ENCODE data around the gene FAM50B. TPM values are rescaled to one million over a fixed set of nuclear protein-coding genes. Genes with fewer than 3 reads are reported as not detected.

Gene FAM50B
- total RNA-seq, 2 experiments from 2014 or later: 5.2 to 6.0 TPM

DNA sequence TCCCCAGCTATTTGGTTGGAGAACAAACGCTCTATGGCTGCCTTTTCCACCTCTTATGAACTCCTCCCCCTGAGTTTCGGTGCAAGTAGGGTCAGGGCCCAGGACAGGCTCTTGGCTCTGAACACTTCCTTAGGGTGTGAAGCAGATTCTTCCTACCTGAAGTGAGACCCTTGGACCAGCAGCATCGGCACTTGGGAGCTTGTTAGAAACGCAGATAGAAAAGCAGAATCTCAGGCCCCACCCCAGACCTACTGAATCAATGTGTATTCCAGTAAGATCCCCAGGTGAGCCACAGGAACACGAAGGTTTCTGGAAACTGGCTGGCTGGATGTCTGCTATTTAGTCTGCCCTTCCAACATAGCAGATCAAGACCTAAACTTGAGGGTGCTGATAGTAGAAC is 3.2 kb downstream of the FAM50B start:
- Mint-ChIP-seq H3K4me1 (ENCODE audit: low read depth) (peaks cover 20% of the 10 kb centered on the region), H3K9me3 (peaks cover 2% of the 10 kb centered on the region), H3K4me3 (no peak overlapping the region), H3K36me3 (ENCODE audit: low read depth) (peaks cover 7% of the 10 kb centered on the region), H3K27ac (no peak overlapping the region), H3K27me3 (no peaks in the 10 kb centered on the region)
- DNase-seq (no peak), ATAC-seq (no peak)
- TF ChIP-seq, protein P1, sequence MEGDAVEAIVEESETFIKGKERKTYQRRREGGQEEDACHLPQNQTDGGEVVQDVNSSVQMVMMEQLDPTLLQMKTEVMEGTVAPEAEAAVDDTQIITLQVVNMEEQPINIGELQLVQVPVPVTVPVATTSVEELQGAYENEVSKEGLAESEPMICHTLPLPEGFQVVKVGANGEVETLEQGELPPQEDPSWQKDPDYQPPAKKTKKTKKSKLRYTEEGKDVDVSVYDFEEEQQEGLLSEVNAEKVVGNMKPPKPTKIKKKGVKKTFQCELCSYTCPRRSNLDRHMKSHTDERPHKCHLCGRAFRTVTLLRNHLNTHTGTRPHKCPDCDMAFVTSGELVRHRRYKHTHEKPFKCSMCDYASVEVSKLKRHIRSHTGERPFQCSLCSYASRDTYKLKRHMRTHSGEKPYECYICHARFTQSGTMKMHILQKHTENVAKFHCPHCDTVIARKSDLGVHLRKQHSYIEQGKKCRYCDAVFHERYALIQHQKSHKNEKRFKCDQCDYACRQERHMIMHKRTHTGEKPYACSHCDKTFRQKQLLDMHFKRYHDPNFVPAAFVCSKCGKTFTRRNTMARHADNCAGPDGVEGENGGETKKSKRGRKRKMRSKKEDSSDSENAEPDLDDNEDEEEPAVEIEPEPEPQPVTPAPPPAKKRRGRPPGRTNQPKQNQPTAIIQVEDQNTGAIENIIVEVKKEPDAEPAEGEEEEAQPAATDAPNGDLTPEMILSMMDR (IDR thresholded peaks at IDR 0.05): no peak
- ChIA-PET CTCF (interaction anchor here (1.8 kb wide), 1 partner anchor 80 kb away, joined by 6 read pairs; no protein-coding TSS in a partner anchor), POLR2A (no interaction called here)
- intact Hi-C loops (cut with micrococcal nuclease): no loop called here

DNA sequence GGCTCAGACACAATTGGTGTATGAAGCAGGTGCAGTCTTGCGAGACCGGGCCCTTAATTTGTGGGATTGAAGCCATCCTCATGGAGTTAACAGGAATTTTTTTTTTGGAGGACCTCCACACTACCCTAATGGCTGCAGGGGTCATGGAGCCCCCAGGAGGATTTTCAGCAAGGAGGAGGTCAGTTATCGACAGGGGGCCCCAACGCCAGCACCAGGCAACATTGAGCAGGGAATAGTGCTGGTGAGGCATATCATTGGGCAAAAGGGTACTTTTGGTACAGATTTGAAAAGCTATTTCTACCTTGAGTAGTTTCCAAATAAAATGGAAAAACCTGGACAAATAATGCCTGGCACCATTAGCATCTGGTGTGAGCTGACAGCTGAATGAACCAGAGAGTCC is 6.7 kb downstream of the FAM50B start:
- peaks cover 4% of the 10 kb centered on the region for H3K9me3 Mint-ChIP-seq
- TF ChIP-seq, protein P1 (IDR thresholded peaks at IDR 0.05): no peak
- H3K4me1 Mint-ChIP-seq (ENCODE audit: low read depth): peaks cover 2% of the 10 kb centered on the region
- POLR2A ChIA-PET: no interaction called here
- H3K27me3 Mint-ChIP-seq: peaks cover 4% of the 10 kb centered on the region
- no peak overlapping the region for H3K27ac Mint-ChIP-seq
- no peak for DNase-seq
- CTCF ChIA-PET: no interaction called here
- peaks cover under 1% of the 10 kb centered on the region for H3K36me3 Mint-ChIP-seq (ENCODE audit: low read depth)
- no peak overlapping the region for H3K4me3 Mint-ChIP-seq
- intact Hi-C loops (cut with micrococcal nuclease): no loop called here
- no peak for ATAC-seq

DNA sequence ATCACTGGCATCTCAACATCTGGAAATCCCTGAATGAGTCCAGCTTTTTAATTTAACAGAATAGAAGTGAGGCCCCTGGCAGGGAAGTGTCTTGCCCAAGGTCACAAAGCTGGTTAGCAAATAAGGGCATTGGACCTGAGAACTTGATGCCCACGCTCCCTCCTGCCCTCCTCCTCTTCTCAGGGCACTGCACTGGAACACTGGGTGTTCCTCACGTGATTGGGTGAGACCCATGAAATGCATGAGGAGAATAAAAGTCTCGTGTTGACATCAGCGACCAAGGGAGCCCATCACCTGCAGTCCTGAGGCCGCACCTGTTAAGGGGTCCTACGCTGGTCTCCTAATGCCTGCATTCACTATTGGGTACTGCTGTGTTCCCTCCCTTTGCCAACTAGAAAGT is 7.4 kb downstream of the FAM50B start:
- H3K27ac Mint-ChIP-seq: no peak overlapping the region
- H3K36me3 Mint-ChIP-seq (ENCODE audit: low read depth): no peaks in the 10 kb centered on the region
- ATAC-seq: no peak
- peaks cover 7% of the 10 kb centered on the region for H3K9me3 Mint-ChIP-seq
- ChIA-PET CTCF (no interaction called here), POLR2A (interaction anchor here (1.4 kb wide), 1 partner anchor 8 kb away, joined by 5 read pairs; no protein-coding TSS in a partner anchor)
- no peak for DNase-seq
- no peaks in the 10 kb centered on the region for H3K4me1 Mint-ChIP-seq (ENCODE audit: low read depth)
- TF ChIP-seq, protein P1 (IDR thresholded peaks at IDR 0.05): no peak
- H3K4me3 Mint-ChIP-seq: no peak overlapping the region
- peaks cover 4% of the 10 kb centered on the region for H3K27me3 Mint-ChIP-seq
- intact Hi-C loops (cut with micrococcal nuclease): no loop called here

DNA sequence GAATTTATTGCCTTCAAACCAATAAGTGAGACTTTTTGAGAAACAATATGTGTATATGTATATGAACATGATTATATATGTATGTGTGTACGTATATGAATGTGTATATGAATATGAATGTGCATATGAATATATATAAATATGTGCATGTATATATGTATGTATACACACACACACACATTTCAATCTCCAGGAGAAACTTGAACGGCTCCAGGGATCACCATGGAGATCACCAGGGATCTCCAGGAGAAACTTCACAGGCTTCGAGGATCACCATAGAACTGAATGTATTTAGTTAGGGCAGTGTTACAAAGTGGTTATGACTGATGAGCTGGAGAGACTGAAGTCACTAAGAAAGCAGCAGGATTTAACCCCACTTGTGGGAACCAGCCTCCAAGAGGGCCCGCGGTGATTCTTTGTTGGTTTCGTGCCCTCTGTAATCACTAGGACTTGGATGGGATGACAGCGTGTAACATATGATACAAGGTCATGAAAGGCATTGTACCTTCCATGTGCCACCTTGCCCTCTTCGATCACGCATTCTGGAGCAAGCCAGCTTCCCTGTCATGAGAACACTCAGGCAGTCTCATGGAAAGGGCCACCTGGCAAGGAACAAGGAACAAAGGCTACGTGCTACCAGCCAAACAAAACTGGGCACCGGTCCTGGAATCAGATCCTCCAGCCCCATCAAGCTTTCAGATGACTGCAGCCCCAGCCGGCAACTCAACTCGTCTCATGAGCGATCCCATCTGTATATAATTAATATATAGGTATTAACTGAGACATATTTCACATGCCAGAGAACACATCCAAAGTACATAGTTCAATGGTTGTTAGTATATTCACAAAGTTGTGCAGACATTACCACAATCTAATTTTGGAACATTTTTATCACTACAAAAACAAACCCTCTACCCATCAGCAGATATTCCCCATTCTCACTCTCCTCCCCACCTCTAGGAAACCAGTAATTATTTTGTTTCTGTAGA is 8.6 kb downstream of the FAM50B start:
- POLR2A ChIA-PET: interaction anchor here (1.4 kb wide), 1 partner anchor 9 kb away, joined by 5 read pairs; no protein-coding TSS in a partner anchor
- TF ChIP-seq, protein P1 (IDR thresholded peaks at IDR 0.05): no peak
- no peak overlapping the region for H3K27ac Mint-ChIP-seq
- H3K27me3 Mint-ChIP-seq: peaks cover 7% of the 10 kb centered on the region
- H3K36me3 Mint-ChIP-seq (ENCODE audit: low read depth): no peaks in the 10 kb centered on the region
- no peaks in the 10 kb centered on the region for H3K4me1 Mint-ChIP-seq (ENCODE audit: low read depth)
- no peak for DNase-seq
- intact Hi-C loops (cut with micrococcal nuclease): no loop called here
- H3K4me3 Mint-ChIP-seq: no peak overlapping the region
- CTCF ChIA-PET: no interaction called here
- peaks cover 7% of the 10 kb centered on the region for H3K9me3 Mint-ChIP-seq
- ATAC-seq: no peak

DNA sequence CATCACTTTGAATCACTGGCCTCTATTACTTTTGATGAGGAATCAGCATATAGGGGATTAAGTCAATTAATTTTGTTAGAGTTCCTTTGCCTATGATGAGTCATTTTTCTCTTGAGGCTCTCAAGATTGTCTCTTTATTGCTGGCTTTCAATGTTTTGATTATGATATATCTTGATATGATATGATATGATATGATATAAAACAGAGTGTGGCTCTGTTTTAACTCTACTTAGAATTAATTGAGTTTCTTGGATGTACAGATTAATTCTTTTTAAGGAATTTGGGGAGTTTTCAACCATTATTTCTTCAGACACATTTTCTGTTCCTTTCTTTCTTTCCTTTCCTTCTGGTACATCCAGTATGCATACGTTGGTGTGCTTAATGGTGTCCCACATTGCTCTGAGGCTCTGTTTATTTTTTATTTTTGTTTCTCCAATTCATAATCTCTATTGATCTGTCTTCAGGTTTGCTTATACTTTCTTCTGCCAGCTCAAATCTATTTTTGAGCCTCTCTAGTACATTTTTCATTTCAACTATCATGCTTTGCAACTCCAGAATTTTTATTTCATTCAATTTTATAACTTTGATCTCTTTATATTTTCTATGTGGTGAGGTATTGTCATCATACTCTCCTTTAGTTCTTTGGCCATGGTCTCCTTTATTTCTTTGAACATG is 10.8 kb downstream of the FAM50B start:
- CTCF ChIA-PET: no interaction called here
- intact Hi-C loops (cut with micrococcal nuclease): no loop called here

More for the DNA sequence above, 10.8 kb downstream of the FAM50B start:
- Mint-ChIP-seq H3K36me3 (ENCODE audit: low read depth) (no peaks in the 10 kb centered on the region), H3K4me1 (ENCODE audit: low read depth) (no peaks in the 10 kb centered on the region), H3K27me3 (peaks cover 10% of the 10 kb centered on the region), H3K9me3 (peaks cover 7% of the 10 kb centered on the region), H3K4me3 (no peak overlapping the region), H3K27ac (no peak overlapping the region)
- ATAC-seq (no peak), DNase-seq (no peak)
- TF ChIP-seq, protein P1 (IDR thresholded peaks at IDR 0.05): no peak
- POLR2A ChIA-PET: no interaction called here
